HG02759 (cell line): ENCODE data around the gene CARD10.
"Not testable (repeated sequence)": the region's sequence is repeated elsewhere in the genome, so short reads cannot be mapped to it uniquely, and the experiment has no call there.

ENCODE experiments used
- ATAC-seq: cut with Tn5 transposase; IDR thresholded peaks from one replicate; pipeline ENCODE4 v1.9.1; 2021; ENCODE audit warnings: mild to moderate bottlenecking, moderate library complexity; ENCODE audit not compliant: unreplicated experiment

Gene CARD10

DNA sequence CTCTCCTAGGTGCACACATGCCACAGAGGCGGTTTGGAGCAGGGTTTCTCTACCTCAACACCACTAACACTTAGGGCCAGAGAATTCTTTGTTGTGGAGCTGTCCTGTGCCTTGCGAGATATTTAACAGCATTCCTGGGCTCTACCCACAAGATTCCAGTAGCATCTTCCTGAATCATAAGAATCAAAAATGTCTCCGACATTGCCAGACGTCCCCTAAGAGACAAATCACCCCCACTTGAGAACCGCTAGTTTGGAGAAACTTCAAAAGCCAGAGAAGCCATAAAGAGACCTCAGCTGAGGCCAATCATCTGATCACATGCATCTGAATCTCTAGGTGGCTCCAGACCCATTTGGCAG lies 49.1 kb downstream of the CARD10 start:
- ATAC-seq = no peak

- no peak for ATAC-seq
These were observed 49.7 kb downstream of the CARD10 start for GRCh38 chr22:37469416-37470086.

- not testable (repeated sequence) for ATAC-seq
These were observed 51.0 kb downstream of the CARD10 start for GRCh38 chr22:37468201-37468695.

DNA sequence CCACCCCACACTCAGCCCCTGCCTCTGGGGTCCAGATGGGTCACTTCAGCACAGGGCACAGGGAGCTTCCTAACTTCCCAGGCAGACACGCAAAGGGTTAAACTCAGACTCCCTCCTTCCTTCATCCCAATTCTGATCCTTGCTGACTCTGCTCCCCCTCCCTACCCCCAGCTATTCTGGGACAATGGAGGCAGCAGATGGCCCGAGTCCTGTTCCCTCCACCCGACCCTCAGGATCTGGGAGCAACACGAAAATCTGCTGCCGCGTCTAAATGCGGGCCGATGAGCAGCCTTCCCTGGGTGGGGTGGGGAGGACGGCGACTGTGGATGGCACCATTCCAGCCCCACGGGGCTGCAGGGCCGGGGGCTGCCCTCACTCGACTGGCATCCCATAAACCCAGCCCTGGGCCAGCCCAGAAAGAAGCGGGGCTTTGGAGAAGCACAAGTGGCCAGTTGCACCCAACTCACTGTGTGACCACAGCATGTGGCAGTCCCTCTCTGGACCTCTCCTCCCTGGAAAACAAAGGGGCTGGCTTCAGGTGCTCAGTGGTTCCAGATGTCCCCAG lies 51.7 kb downstream of the CARD10 start:
- ATAC-seq = no peak

DNA sequence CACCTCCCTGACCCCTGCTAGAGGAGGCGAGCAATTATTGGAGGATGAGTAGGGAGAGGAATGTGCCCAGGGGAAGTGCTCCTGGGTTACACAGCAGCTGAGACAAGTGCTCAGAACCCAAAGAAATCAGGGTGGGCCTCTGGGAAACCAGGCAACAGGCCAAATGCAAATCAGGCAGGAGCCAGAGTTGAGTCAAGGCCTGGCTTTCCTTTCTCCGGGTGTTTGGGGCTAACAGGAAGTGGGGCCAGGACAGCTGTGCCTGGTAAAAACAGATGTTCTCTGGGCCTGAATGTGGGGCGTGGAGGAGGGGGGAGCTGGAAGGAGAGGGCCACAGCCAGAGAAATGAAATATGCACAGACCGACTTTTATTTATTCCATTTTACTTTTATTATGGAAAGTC lies 55.0 kb downstream of the CARD10 start:
- ATAC-seq = no peak

GRCh38 chr22:37462983-37463382 lies 56.2 kb downstream of the CARD10 start:
- no peak for ATAC-seq

DNA sequence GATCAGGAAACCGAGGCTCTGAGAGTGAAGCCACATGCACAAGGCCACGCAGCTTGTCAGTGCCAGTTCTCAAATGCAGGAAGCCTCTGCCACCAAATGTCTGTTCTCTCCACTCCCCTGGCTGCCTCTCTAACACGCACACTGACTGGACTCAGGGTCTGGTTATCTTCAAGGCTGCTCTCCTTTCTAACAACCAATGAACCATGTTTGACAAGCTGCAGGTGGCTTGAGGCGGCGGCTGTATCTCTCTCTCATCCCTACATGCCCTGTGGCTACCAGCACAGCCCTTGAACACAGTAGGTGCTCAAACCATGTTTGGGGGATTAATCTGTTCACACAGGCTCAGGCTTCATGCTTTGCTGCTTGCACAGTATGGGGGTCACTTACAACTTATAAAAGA lies 56.8 kb downstream of the CARD10 start:
- ATAC-seq = no peak

DNA sequence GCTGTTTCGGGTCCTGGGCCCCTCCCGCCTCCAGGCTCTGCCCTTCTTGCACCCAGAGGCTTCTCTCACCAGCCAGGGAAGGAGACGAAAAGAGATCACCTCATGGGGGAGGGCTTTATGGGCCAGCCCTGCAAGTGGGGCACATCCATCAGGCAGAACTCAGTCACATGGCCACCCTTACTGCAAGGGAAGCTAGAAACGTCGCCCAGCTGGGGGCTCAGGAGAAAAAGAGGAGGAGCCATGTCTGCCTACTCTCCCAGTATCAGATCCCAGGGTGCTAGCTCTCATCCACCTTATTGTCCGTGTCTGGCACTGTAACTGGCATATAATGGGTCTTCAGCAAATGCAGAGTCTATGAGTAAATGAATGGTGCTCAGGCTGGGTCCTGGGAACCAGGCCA lies 57.3 kb downstream of the CARD10 start:
- ATAC-seq = no peak

- no peak for ATAC-seq
These were observed 58.5 kb downstream of the CARD10 start for GRCh38 chr22:37460684-37461083.

GRCh38 chr22:37459206-37459605 lies 60.0 kb downstream of the CARD10 start:
- ATAC-seq = no peak

DNA sequence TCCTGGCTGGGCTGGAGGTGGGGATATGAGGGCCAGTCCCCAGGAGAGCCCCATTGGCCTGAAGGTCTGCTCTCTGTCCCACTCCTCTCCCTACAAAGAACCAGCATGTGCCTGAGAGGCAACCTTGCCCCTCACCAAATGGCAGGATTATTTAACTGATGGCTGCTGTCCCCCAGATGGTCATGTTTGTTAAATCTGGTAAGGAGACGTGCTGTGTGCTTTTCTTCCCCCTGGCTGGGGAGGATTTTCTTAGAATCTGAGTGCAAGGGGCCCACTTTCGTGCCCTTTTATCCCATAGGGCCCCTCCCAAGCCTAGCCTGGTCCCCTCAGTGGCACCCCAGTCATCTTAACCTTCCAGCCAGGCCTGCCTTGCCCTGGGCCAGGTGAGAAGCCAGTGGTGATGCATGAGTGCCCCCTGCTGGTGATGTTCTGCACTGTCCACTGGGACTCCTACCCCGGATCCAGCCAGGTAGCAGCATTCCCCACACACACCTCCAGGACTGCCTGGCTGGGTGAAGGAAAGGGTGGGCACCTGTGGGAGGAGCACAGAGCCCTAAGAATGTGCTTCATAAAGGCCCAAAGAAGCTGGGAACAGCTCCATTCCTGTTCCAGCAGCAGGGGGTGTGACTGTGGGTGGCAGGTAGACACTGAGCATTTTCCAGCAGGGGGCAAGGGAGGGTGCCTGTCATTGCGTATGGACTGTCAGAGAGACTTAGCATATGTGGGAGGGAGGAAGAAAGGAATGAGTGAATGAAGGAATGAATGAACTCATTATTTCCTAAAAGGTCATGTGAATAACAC lies 61.9 kb downstream of the CARD10 start:
- no peak for ATAC-seq

DNA sequence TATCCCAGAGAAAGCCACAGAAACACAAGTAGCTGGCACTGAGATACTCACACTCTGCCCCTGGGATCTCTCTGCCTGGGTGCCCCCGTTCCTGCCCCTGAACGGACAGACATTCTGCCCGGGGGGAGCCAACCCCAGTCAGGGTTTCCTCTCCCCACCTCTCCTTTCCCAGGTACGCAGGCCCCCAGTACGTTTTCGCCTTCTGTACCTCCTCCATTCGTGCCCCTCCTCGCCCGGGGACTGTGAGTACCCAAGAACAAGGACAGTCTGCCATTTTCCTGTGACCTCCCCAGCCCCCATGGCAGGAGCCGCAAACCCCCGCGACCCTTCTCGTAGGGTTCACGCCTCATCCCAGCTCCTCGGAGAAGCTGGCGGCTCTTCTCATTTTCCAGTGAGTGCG lies 62.9 kb downstream of the CARD10 start:
- no peak for ATAC-seq

DNA sequence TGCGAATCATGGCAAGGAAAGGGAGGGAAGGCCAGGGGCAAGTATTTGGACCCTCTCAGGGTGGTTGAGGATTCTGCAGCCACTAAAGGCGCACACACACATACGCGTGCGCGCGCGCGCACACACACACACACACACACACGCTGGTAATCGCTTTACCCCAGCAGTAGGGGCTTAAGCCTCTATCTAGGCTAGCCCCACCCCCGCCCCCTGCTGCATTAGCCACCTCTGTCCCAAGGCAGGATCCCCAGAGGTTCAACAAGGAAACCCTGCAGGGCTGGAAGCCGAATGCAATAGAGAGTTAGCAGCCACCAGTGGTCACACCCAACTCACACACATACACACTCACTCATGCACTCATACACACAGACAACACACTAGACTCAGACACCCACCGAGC lies 63.3 kb downstream of the CARD10 start:
- ATAC-seq = no peak

DNA sequence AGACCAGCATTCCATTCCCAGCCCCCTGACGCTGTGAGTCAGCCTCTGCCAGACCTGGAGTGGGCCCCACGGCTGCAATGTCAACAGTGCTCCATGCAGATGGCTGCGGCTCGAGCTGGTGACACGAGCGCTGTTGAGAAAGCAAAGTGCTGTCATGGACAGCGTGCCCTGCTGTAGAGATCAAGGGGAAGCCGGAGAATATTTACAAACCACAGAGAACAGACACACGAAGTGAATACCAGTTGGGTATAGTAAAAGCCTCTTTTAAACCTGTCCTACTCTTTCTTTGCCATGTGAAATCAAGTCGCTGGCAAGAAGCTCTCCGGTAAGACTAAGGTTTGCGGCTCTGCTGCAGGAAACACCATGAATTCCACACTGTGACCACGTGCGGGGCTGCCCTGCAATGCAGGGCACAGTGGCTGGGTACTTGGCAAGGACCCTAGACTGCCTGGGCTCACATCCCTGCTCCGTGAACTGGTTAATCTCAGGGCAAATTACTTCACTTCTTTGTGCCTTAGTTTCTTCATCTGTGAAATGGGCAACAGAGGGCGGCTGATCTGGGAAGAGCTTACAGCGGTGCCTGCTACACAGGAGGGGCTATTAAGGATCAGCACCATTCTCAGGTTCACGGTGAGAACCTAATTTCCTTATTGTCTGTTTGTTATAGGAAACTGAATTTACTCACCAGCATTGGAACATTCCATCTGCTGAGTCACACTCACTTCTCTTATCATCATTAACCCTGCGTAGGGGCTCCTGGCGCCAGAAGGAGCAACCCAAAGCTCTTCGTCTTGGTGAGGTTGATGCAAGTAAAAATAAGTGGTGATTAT lies 64.1 kb downstream of the CARD10 start:
- ATAC-seq = no peak

DNA sequence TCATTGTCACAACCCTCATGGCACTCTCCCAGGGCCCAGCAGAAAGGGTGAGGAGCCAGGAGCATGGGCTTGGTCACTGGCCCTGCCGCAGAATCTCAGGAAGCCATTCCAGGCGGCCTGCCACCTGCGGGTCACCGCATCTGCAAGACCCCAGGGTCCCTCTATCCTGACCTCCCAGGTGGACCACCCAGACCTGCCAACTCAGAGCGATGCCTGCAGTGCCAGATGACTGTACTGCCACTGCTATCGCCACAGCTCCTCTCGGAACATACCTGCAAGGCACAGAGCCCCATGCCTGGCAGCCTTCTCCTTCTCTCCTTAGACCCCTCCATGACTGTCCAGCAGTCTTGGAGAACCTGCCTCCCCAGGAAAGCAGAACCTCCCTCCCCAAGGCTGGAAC lies 65.5 kb downstream of the CARD10 start:
- no peak for ATAC-seq

DNA sequence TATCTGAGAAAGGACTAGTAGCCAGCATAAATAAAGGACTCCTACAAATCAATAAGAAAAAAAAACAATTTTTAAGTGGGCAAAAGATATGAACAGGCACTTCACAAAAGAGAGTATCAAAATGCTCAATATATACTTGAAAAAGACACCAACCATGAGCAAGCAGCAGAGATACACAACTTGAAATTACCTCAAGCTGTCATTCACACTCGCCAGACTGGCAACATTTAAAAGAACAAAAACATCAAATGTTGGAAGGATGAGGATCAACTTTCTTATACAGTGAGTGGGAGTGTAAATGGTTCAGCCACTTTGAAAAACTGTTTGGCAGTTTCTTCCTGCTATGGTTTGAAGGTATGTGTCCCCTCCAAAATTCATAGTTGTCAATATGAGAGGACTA lies 68.0 kb downstream of the CARD10 start:
- no peak for ATAC-seq

- no peak for ATAC-seq
These were observed 69.7 kb downstream of the CARD10 start for GRCh38 chr22:37449331-37450001.

DNA sequence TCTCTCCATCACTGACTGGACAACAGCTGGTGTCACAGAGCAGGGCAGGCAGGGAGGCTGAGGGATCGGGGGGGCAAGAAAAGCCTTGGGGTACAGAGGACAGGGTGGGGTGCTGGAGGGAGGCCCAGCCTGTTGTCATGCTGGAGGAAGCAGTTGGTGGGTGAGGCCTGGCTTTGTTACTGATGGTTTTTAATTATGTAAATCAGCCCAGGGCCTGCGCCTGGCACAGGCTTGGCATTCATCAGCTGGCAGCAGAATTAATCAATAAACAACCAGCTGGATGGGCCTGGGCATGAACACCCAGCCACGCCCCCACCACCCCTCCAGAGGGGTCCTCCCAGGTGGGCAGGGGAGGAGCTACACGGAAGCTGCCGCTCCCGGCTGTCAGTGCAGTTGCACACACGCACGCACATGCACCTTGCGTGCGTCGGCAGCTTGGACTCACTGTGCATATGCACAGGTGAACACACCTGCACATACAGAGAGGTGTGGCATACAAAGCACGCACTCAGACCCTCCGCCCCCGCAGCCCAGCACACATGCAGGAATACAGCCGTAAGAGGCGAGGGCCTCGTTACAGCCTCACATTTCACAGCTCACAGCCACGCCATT lies 70.6 kb downstream of the CARD10 start:
- no peak for ATAC-seq

- no peak for ATAC-seq
These were observed 73.7 kb downstream of the CARD10 start for GRCh38 chr22:37445501-37445900.

DNA sequence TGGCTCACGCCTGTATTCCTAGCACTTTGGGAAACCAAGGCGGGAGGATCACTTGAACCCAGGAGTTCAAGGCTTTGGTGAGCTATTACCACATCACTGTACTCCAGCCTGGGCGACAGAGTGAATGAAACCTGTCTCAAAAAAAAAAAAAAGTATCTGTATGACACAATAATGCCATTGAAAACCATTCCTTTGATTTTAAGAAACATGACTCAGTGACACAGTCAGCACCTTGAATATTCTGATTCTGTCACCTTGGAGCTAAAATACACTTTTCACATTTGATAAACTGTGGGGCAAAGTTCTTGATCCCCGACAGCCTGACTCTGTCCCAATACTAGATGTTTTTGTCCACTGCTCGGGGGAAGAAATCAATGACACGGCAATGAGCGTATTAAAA lies 75.2 kb downstream of the CARD10 start:
- ATAC-seq = no peak
